DND-41 (cell line): Measurements from ENCODE around the gene INF2.

Source experiments
- EZH2 ChIP-seq: IDR thresholded peaks from 3 replicates; pipeline ENCODE4 v1.6.1; 2012; ENCODE audit warnings: borderline replicate concordance, low read depth, mild to moderate bottlenecking, moderate library complexity, low read length, inconsistent platforms; ENCODE audit not compliant: severe bottlenecking
- TF ChIP-seq, protein P1 (sequence below): IDR thresholded peaks from 2 replicates; pipeline ENCODE4 v1.5.1; 2012; ENCODE audit warnings: borderline replicate concordance, low read length, moderate library complexity, mild to moderate bottlenecking; ENCODE audit not compliant: poor library complexity, severe bottlenecking; ENCODE audit errors: extremely low read depth

- TF ChIP-seq, protein P1, sequence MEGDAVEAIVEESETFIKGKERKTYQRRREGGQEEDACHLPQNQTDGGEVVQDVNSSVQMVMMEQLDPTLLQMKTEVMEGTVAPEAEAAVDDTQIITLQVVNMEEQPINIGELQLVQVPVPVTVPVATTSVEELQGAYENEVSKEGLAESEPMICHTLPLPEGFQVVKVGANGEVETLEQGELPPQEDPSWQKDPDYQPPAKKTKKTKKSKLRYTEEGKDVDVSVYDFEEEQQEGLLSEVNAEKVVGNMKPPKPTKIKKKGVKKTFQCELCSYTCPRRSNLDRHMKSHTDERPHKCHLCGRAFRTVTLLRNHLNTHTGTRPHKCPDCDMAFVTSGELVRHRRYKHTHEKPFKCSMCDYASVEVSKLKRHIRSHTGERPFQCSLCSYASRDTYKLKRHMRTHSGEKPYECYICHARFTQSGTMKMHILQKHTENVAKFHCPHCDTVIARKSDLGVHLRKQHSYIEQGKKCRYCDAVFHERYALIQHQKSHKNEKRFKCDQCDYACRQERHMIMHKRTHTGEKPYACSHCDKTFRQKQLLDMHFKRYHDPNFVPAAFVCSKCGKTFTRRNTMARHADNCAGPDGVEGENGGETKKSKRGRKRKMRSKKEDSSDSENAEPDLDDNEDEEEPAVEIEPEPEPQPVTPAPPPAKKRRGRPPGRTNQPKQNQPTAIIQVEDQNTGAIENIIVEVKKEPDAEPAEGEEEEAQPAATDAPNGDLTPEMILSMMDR: no peak
- TF ChIP-seq EZH2: no peak
Observed at GRCh38 chr14:104652386-104652785, 37.0 kb upstream of the INF2 start.
